A673 (cell line): Measurements from ENCODE around the gene DNTTIP2.

Experiments used
- CTCF ChIP-seq: fragments of 300-800, 200-600 bp; sonication (generic); conservative IDR thresholded peaks from 2 replicates; pipeline ENCODE4 v1.5.1; 2017; ENCODE audit warnings: low read depth, mild to moderate bottlenecking, antibody characterized with exemption, low read length, moderate library complexity, mixed read lengths
- EZH2 ChIP-seq: fragments of 200-600 bp; sonication (generic); IDR thresholded peaks from 2 replicates; pipeline ENCODE4 v1.6.1; 2017; ENCODE audit warnings: borderline replicate concordance, low read depth, mild to moderate bottlenecking, mixed read lengths, antibody characterized with exemption, low read length; ENCODE audit not compliant: poor library complexity, severe bottlenecking

DNA sequence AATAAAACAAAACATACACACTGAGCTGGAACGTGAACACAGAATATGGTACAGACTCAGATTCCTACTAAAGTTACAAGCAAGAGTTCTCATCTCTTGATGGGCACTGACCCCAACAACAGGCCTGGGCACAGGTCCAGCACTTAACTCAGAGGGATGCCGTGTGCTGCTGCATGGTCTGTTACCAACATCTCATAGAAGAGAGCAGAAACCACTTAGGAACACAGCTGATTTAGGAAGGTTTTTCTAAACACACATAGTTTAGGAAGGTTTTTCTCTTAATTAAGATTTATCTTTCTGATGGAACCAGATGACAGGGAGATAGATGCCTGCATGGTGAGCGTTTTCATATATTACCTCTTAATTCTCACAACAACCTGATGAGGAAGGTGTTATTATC lies 28.7 kb upstream of the DNTTIP2 start:
- TF ChIP-seq EZH2 (no peak), CTCF (no peak)
